GM19438 (cell line): Measurements from ENCODE around the gene TBKBP1.

Experiments
- ATAC-seq: cut with Tn5 transposase; IDR thresholded peaks from one replicate; pipeline ENCODE4 v1.9.1; 2021; ENCODE audit warnings: low read depth; ENCODE audit not compliant: unreplicated experiment

The TBKBP1 gene

DNA sequence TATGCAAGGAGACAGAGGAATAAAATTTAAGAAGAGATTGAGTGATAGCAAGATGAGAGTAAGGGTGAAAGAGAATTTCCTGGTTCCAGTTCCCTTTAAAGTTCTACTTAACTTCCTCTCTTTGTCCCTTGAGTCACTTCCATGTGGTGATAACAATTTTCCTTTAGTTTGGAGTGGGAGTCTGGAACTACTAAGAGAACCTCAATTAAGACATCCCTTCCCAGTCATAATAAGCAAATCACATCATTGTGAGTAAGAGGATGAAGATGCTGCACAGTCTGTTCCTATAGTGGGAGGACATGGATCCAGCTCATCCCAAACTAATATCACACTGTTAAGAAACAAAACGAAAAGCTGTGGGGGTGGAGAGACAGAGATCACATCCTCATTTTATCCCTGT, 63.4 kb downstream of the TBKBP1 start:
- no peak for ATAC-seq

DNA sequence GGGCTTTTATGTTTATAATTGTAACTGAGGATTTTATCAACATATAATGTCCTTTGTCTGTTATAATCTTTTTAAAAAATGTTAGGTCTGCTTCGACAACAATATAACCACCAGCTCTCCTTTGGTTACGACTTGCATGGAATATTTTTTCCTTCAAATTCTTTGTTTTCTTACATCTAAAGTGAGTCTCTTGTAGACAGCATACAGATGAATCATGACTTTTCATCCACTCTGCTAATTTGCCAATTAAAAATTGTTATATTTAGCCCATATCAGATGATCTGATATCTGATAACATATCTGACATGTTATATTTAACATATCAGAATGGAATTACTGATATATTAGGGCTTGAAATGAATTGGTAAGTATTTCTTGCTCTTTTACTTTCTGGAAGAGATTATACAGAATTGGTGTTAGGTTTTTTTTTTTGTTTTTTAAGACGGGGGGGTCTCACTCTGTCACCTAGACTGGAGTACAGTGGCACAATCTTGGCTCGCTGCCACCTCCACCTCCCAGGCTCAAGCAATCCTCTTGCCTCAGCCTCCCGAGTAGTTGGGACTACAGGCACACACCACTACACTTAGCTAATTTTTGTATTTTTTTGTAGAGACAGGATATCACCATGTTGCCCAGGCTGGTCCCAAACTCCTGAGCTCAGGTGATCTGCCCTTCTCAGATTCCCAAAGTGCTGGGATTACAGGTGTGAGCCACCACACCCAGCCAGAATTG, 66.6 kb downstream of the TBKBP1 start:
- no peak for ATAC-seq
